GM20000 (cell line): ENCODE data around the gene ZNF620.
"Not testable (repeated sequence)": the region's sequence is repeated elsewhere in the genome, so short reads cannot be mapped to it uniquely, and the experiment has no call there.

Experiments used
- DNase-seq: peaks from one replicate; pipeline ENCODE4 v3.0.0; 2012; ENCODE audit warnings: low spot score
- CTCF ChIP-seq: IDR thresholded peaks from 2 replicates; pipeline ENCODE4 v1.5.1; 2012; ENCODE audit warnings: mild to moderate bottlenecking, control low read depth; ENCODE audit errors: extremely low read depth, missing control alignments

ZNF620 gene

GRCh38 chr3:40524568-40525285 is 18.9 kb downstream of the ZNF620 start, which contains the start of gene ZNF621:
Gene ZNF621, plus strand, starts transcription at chr3:40524960. Its CDS starts 881 bp downstream, at chr3:40525841.
- TF ChIP-seq CTCF, result peak; percentile 13
- DNase-seq, result peak; percentile 91

DNA sequence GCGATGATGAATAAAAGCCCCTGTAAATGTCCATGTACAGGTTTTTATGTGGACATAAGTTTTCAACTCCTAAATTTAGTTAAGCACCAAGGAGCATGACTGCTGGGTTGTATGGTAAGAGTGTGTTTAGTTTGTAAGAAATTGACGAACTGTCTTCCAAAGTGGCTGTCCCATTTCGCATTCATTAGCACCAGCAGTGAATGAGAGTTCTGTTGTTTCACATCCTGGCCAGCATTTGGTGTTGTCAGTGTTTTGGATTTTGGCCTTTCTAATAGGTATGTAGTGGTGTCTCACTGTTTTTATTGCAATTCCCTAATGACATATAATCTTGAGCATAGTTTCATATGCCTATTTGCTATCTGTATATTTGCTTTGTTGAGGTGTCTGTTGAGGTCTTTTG is 22.6 kb downstream of the ZNF620 start:
- TF ChIP-seq CTCF, result no peak
- no peak for DNase-seq

DNA sequence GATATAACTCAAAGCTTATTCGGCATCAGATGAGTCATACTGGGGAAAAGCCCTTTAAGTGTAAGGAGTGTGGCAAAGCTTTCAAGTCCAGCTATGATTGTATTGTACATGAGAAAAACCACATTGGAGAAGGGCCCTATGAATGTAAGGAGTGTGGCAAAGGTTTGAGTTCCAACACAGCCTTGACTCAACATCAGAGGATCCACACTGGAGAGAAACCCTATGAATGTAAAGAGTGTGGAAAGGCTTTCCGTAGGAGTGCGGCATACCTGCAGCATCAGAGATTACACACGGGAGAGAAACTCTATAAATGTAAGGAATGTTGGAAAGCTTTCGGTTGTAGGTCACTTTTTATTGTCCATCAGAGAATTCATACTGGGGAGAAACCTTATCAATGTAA is 26.4 kb downstream of the ZNF620 start:
- DNase-seq, result no peak
- TF ChIP-seq CTCF, result no peak

DNA sequence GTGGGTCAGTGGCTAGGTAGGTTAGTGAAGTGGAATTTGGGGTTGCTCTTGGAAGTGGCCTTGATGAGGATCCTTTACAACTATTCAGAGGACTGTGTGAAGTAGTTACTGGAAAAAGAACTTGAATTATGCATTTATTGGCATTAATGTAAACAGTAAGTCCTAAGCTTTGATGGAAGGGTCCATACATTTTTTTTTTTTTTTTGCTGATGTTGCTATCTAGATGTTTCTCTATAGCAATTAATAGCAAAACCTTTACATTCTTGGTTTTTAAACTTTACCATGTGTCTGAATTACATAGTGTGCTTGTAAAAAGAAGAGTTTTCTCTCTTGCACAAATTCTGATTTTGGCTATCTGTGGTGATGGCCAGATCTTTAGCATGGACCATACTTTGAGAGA is 28.4 kb downstream of the ZNF620 start:
- no peak for TF ChIP-seq CTCF
- DNase-seq, result no peak

DNA sequence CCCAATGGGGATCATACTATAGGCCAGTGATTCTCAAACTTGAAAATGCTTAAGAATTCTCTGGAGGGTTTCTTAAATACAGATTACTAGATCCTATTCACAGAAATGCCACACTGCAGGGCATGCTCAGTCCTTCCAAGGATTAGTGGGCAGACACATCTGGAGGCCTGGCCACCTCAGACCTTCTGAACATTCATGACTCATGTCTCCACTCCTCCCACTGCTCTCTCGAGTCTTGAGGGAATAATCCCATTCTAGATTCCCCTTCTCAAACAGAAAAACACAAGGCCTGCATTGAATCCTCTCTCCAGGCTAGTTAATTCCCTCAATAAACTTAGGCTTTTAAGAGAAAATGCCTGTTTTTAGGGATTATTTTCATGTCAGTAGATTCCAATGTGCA is 41.0 kb downstream of the ZNF620 start:
- no peak for TF ChIP-seq CTCF

DNA sequence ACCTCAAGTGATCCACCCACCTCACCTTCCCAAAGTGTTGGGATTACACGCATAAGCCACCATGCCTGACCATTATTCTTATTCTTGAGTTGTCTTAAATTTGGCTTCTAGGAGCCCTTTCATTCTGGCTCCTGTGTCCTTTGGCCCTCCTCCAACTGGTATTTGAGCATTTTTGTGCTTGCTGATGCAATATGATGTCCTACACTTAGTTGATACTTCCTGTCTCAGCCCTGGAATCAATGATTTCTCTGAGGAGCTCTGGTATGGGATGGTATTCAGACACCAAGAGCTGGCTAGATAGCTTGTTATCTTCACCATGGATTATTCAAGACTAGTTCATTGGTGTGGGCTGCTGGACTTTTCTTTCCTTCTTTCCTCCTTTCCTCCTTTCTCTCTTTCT is 44.3 kb downstream of the ZNF620 start:
- DNase-seq, result no peak
- no peak for TF ChIP-seq CTCF

More for the DNA sequence above, 41.0 kb downstream of the ZNF620 start:
- DNase-seq, result no peak

GRCh38 chr3:40557575-40558161 is 51.8 kb downstream of the ZNF620 start:
- peak; percentile 6 for DNase-seq
- no peak for TF ChIP-seq CTCF

GRCh38 chr3:40562482-40562881 is 56.6 kb downstream of the ZNF620 start:
- not testable (repeated sequence) for DNase-seq

DNA sequence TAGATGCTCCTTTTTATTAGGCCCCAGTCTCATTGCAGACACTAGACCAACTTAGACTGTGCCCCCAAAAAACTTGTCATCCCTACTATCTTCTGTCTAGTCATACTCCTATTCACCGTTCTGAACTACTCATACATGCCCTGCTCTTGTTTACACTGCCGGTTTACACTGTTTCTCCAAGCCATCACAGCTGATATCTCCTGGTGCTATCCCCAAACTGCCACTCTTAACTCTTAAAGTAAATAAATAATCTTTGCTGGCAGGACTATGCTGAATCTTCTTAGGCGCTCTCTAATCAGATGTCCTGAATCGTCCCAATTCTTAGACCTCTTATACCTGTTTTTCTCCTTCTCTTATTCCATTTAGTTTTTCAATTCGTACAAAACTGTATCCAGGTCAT is 59.8 kb downstream of the ZNF620 start:
- not testable (repeated sequence) for DNase-seq
